ENCODE measurements around the gene IFNG-AS1. TPM values are rescaled to one million over a fixed set of nuclear protein-coding genes. Genes with fewer than 3 reads are reported as not detected.

The IFNG-AS1 gene
- total and polyA plus RNA-seq, 2 experiments from 2014 or later, result not detected

DNA sequence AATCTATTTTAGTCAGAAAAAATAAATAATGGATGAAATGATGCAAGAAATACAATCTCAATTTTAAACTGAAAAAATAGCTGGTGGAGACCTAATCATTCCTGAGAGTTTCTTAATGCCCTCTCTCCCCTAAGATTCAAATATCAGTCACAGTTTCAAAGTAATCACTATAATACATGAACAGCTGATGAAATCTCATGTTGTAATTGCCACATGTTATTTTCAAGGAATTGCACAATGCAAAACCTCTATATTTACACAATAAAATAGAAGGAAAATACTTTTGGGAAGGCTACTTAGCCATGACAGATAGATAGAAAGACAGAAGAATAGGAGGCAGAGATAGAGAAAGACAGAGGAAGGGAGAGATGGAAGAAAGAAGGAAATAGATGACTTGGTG lies 18.2 kb downstream of the IFNG-AS1 start:
- no peak overlapping the region for H3K27ac ChIP-seq

DNA sequence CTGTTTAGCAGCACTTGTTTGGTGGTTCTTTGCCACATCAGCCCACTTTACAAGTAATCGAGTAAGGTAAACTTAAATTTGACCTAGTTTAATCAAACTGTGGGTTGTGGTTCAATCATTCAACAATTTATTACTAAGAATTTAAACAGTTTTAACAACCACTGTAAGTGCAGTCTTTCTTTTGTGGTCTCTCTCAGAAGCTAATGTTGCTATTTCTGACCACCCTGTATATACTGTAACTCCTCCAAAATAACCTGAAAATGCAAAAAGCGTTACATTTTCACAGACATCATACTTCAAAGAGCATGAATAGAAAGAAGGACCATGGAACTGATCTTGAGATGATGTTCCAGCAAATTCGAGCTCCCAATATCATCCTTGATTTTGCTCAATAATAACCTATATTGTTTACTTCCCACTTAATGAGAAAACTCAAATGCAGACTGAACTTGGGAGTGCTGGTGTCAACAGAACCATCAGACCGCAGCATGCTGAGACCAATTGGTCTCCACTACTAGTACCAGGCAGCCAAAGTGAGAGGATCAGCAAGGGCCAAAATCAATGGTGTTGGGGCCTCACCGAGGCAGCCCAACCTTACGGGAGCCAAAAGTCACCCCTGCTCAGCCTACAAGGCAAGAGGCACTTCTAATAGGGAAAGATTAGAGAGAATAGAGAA lies 22.1 kb downstream of the IFNG-AS1 start:
- Histone ChIP-seq H2AFZ (no peak overlapping the region), H3K27me3 (no peaks in the 10 kb centered on the region), H3K27ac (no peak overlapping the region), H3K9me2 (replicated peaks; ENCODE audit: insufficient read depth) (no peaks in the 10 kb centered on the region), H3K36me3 (replicated peaks; ENCODE audit: insufficient read depth, low read depth) (no peaks in the 10 kb centered on the region), H3K79me2 (no peaks in the 10 kb centered on the region), H3K4me2 (no peak overlapping the region), H4K20me1 (ENCODE audit: insufficient read depth, poor library complexity, severe bottlenecking) (no peaks in the 10 kb centered on the region), H3K9me3 (ENCODE audit: low read depth) (no peaks in the 10 kb centered on the region), H3K4me1 (ENCODE audit: insufficient read depth) (no peaks in the 10 kb centered on the region), H3K4me3 (no peak overlapping the region)
- WGBS (ENCODE audit: low lambda C conversion rate, missing lambda C conversion rate), result 87% methylated on average over 6 of the region's 6 CpGs
- no peak for TF ChIP-seq EZH2phosphoT487 (IDR thresholded peaks at IDR 0.05; ENCODE audit: low read depth, severe bottlenecking, unreplicated experiment)
- TF ChIP-seq, protein P1, sequence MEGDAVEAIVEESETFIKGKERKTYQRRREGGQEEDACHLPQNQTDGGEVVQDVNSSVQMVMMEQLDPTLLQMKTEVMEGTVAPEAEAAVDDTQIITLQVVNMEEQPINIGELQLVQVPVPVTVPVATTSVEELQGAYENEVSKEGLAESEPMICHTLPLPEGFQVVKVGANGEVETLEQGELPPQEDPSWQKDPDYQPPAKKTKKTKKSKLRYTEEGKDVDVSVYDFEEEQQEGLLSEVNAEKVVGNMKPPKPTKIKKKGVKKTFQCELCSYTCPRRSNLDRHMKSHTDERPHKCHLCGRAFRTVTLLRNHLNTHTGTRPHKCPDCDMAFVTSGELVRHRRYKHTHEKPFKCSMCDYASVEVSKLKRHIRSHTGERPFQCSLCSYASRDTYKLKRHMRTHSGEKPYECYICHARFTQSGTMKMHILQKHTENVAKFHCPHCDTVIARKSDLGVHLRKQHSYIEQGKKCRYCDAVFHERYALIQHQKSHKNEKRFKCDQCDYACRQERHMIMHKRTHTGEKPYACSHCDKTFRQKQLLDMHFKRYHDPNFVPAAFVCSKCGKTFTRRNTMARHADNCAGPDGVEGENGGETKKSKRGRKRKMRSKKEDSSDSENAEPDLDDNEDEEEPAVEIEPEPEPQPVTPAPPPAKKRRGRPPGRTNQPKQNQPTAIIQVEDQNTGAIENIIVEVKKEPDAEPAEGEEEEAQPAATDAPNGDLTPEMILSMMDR (IDR thresholded peaks at IDR 0.05; ENCODE audit: poor library complexity), result no peak
- no peak for TF ChIP-seq EZH2 (IDR thresholded peaks at IDR 0.05; ENCODE audit: borderline replicate concordance)
- DNase-seq (ENCODE audit: low spot score), result no peak

More for the DNA sequence above, 18.2 kb downstream of the IFNG-AS1 start:
- Histone ChIP-seq H3K27me3 (no peaks in the 10 kb centered on the region), H4K20me1 (ENCODE audit: insufficient read depth, poor library complexity, severe bottlenecking) (no peaks in the 10 kb centered on the region), H2AFZ (no peak overlapping the region), H3K4me2 (no peak overlapping the region), H3K9me3 (ENCODE audit: low read depth) (no peaks in the 10 kb centered on the region), H3K4me1 (ENCODE audit: insufficient read depth) (no peaks in the 10 kb centered on the region), H3K36me3 (replicated peaks; ENCODE audit: insufficient read depth, low read depth) (no peaks in the 10 kb centered on the region), H3K79me2 (no peaks in the 10 kb centered on the region), H3K4me3 (no peak overlapping the region), H3K9me2 (replicated peaks; ENCODE audit: insufficient read depth) (no peaks in the 10 kb centered on the region)
- no peak for TF ChIP-seq EZH2phosphoT487 (IDR thresholded peaks at IDR 0.05; ENCODE audit: low read depth, severe bottlenecking, unreplicated experiment)
- no peak for TF ChIP-seq EZH2 (IDR thresholded peaks at IDR 0.05; ENCODE audit: borderline replicate concordance)
- DNase-seq (ENCODE audit: low spot score), result no peak

DNA sequence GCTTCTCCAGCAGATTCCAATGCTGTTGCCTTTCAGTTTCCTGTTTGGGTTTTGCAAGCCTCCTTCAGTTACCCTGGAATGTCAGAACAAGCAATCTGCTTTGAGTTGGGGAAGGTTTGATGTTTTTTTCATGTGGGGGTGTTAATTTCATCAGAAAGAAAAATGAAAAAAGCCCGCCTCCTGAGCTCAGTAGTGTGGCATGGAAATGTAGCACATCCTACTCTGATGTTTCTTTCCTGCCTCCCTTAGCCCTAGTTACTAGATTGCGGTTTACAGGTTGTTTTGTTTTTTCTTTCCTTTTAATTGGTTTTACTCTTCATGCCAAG lies 22.6 kb downstream of the IFNG-AS1 start:
- Histone ChIP-seq H3K4me1 (ENCODE audit: insufficient read depth) (no peaks in the 10 kb centered on the region), H3K27ac (no peak overlapping the region), H3K9me3 (ENCODE audit: low read depth) (no peaks in the 10 kb centered on the region), H3K4me2 (no peak overlapping the region), H3K27me3 (no peaks in the 10 kb centered on the region), H4K20me1 (ENCODE audit: insufficient read depth, poor library complexity, severe bottlenecking) (no peaks in the 10 kb centered on the region), H3K79me2 (no peaks in the 10 kb centered on the region), H3K4me3 (no peak overlapping the region), H3K9me2 (replicated peaks; ENCODE audit: insufficient read depth) (no peaks in the 10 kb centered on the region), H2AFZ (no peak overlapping the region), H3K36me3 (replicated peaks; ENCODE audit: insufficient read depth, low read depth) (no peaks in the 10 kb centered on the region)
- TF ChIP-seq EZH2 (IDR thresholded peaks at IDR 0.05; ENCODE audit: borderline replicate concordance), result no peak
- TF ChIP-seq, protein P1 (IDR thresholded peaks at IDR 0.05; ENCODE audit: poor library complexity), result no peak
- no peak for TF ChIP-seq EZH2phosphoT487 (IDR thresholded peaks at IDR 0.05; ENCODE audit: low read depth, severe bottlenecking, unreplicated experiment)
- WGBS (ENCODE audit: low lambda C conversion rate, missing lambda C conversion rate), result 100% methylated on average over 2 of the region's 2 CpGs
- no peak for DNase-seq (ENCODE audit: low spot score)

DNA sequence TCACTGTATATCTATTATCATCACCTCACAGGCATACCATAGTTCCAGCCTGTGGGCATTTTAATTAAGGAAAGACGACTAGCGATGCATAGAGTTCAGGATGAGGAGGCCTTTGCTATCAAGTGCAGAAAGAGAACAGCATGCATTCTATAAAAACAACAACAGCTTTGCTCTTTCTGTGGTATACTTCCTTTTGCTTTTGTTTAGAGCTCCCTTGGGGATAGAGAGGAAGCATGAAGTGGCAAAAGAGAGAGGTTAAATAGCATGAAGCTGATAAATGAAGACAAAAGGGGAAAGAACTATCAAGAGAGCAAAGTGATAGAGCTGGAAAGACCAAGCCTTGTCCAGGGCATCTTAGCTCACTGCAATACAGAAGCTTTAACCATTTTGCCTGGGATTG lies 23.5 kb downstream of the IFNG-AS1 start:
- no peaks in the 10 kb centered on the region for H4K20me1 ChIP-seq (ENCODE audit: insufficient read depth, poor library complexity, severe bottlenecking)
- no peak overlapping the region for H3K4me2 ChIP-seq
- H3K79me2 ChIP-seq, result no peaks in the 10 kb centered on the region
- no peak overlapping the region for H2AFZ ChIP-seq
- no peak for TF ChIP-seq EZH2phosphoT487 (IDR thresholded peaks at IDR 0.05; ENCODE audit: low read depth, severe bottlenecking, unreplicated experiment)
- TF ChIP-seq EZH2 (IDR thresholded peaks at IDR 0.05; ENCODE audit: borderline replicate concordance), result no peak
- TF ChIP-seq, protein P1 (IDR thresholded peaks at IDR 0.05; ENCODE audit: poor library complexity), result no peak
- no peak overlapping the region for H3K4me3 ChIP-seq
- no peak overlapping the region for H3K27ac ChIP-seq
- WGBS (ENCODE audit: low lambda C conversion rate, missing lambda C conversion rate), result 87% methylated on average over 2 of the region's 2 CpGs
- H3K9me3 ChIP-seq (ENCODE audit: low read depth), result no peaks in the 10 kb centered on the region
- no peaks in the 10 kb centered on the region for H3K36me3 ChIP-seq (replicated peaks; ENCODE audit: insufficient read depth, low read depth)
- DNase-seq (ENCODE audit: low spot score), result no peak
- no peaks in the 10 kb centered on the region for H3K9me2 ChIP-seq (replicated peaks; ENCODE audit: insufficient read depth)
- no peaks in the 10 kb centered on the region for H3K4me1 ChIP-seq (ENCODE audit: insufficient read depth)
- no peaks in the 10 kb centered on the region for H3K27me3 ChIP-seq

Measured in hepatocyte (in vitro differentiated cells).